ENCODE measurements around the gene KHDRBS1.
"Not testable (repeated sequence)": the region's sequence is repeated elsewhere in the genome, so short reads cannot be mapped to it uniquely, and the experiment has no call there.

The KHDRBS1 gene

DNA sequence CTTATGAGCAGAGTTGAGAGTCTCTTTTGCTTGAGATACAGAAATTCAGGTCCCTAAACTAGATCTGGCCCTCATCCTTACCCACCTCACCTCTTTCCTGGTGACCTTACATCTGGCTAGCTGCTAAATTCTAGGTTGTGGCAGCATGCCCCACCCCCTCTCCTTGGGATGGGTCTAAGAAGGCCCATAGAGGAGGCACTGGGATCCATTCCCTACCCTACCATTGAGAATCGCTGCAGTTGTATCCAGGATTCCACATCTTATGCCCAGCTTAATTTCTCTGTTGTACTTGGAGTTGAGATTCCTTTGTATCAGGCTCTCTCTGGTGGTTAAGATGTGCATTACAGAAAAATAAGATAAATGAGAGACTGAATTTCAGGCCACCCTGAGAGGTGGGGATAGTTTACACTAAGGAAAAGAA lies 49.6 kb downstream of the KHDRBS1 start:
- DNase-seq, result peak in 2 of 56 donors; percentile 54 to 65

- not testable (repeated sequence) for DNase-seq
Observed at GRCh38 chr1:32065613-32066488, 52.2 kb downstream of the KHDRBS1 start.

- peak in 20 of 56 donors; percentile 8 to 71 (median 28) for DNase-seq
Observed at GRCh38 chr1:32066489-32066873, 52.8 kb downstream of the KHDRBS1 start.

- DNase-seq, result no peak
Observed at GRCh38 chr1:32068957-32069588, 55.4 kb downstream of the KHDRBS1 start.

GRCh38 chr1:32071758-32072621 lies 58.3 kb downstream of the KHDRBS1 start:
- no peak for DNase-seq

DNA sequence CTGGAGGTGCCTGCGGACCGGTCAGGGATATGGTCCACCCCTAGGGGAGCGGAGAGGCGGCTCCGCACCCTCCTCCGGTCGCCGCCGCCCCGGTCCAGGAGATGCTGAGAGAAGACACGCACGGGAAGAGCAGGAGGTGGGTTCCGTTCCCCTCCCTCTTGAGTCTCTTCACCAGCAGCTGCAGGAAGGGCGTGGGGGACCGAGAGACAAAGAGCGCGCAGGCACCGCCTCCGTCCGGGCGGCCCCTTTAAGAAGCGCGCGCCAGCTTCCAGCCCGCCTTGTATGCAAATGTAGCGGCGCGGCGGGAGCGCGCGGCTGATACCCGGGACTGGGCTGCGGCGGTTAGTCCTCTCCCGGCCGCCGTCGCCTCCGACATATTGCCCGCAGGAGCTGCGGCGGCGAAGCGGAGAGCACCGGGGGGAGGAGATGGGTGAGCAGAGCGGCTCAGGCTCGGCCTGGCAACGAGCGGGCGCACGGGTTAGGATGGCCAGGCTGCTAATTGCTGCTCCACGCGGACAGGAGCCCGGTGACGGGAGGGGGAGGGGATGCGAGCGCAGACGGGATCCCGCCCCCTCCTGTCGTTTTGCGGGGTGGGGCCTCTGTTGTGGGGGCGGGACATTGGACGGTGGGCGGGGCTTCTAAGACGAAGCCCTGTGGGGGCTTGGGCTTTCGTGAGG lies 59.1 kb downstream of the KHDRBS1 start, which contains the start of gene TMEM39B:
Gene TMEM39B (plus strand): TSS at position 318 of the 677 bp plus-strand sequence. CDS start 109 bp downstream, at position 427.
- DNase-seq, result peak; percentile 64 to 98 (median 94)

- peak in 21 of 56 donors; percentile 48 to 95 (median 89) for DNase-seq
Observed at GRCh38 chr1:32073299-32074229, 59.9 kb downstream of the KHDRBS1 start.

DNA sequence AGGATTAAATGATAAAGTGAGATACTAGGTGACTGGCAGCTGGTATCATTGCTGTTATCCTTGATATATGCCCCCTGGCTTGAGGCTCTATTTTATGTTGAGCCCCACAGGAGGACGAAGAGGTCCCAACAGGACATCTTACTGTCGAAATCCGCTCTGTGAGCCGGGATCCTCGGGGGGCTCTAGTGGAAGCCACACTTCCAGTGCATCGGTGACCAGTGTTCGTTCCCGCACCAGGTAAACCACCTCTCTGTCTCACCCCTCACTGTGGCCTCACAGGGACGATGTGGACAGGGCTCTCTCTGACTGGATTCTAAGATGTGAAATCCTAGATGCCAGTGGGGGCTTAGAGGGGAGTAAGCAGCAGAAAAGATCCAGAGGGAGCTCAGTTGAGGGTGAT lies 61.2 kb downstream of the KHDRBS1 start:
- DNase-seq, result no peak

GRCh38 chr1:32077451-32077850 lies 63.8 kb downstream of the KHDRBS1 start:
- DNase-seq, result peak in 2 of 56 donors; percentile 8 to 9

- no peak for DNase-seq
Observed at GRCh38 chr1:32082022-32082421, 68.4 kb downstream of the KHDRBS1 start.

DNA sequence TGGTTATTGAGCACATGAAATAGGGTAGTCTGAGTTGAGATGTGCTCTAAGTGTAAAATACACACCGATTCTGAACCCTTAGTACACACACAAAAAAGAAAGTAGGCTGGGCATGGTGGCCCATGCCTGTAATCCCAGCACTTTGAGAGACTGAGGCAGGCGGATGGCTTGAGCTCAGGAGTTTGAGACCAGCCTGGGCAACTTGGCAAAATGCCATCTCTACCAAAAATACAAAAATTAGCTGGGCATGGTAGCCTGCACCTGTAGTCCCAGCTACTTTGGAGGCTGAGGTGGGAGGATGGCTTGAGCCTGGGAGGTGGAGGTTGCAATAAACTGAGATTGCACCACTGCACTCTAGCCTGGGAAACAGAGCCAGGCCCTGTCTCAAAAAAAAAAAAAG lies 72.7 kb downstream of the KHDRBS1 start:
- not testable (repeated sequence) for DNase-seq

DNA sequence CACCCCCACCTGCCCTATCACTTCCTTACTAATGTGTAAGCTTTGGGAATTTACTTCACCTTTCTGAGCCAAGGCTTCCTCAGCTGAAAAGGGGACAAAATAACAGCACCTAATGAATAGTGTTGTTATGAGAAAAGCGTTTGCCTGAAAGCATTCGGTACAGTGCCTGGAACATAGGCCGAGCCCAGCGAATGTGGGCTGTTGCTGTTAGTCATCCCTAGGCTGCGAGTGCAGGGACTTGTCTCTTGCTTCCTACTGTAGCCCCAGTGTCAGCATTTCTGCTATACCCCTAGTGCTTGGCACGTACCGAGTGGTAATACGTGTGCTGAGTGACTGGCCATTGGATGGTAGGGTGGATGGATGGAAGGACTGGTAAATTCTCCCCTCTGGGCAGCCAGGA lies 77.5 kb downstream of the KHDRBS1 start:
- DNase-seq, result no peak

DNA sequence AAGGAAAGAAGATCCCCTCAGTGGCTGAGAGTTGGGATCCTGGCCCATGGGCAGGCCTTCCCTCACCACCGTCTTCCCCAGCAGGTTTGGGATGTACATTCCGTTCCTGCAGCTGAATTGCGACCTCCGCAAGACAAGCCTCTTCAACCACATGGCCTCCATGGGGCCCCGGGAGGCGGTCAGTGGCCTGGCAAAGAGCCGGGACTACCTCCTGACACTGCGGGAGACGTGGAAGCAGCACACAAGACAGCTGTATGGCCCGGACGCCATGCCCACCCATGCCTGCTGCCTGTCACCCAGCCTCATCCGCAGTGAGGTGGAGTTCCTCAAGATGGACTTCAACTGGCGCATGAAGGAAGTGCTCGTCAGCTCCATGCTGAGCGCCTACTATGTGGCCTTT lies 77.9 kb downstream of the KHDRBS1 start:
- DNase-seq, result no peak
